Liver (tissue), 9 donors: ENCODE results near the gene RGS7. TPM values are rescaled to one million over a fixed set of nuclear protein-coding genes. Genes with fewer than 3 reads are reported as not detected.

Experiments
- DNase-seq: peaks from one replicate; pipeline ENCODE4 v3.0.0-alpha.2; 2017; ENCODE audit warnings: low spot score
- H3K27ac ChIP-seq, 2 donors: one replicate each; pipeline ENCODE4 v1.7.0; 2013; ENCODE audit warnings: inconsistent platforms in 2 of 2, low read length in 2 of 2, control low read depth in 1 of 2, low read depth in 1 of 2, mild to moderate bottlenecking in 1 of 2
- H3K27me3 ChIP-seq, 4 donors: one replicate each; pipeline versions ENCODE4 v1.6.1 to v1.7.0; 2013; ENCODE audit warnings: low read length in 3 of 4, inconsistent platforms in 1 of 4, mild to moderate bottlenecking in 1 of 4, moderate library complexity in 1 of 4; ENCODE audit not compliant: control insufficient read depth in 4 of 4, insufficient read depth in 4 of 4
- H3K36me3 ChIP-seq, 4 donors: one replicate each; pipeline versions ENCODE4 v1.6.1 to v1.7.0; 2013; ENCODE audit warnings: low read length in 3 of 4, mild to moderate bottlenecking in 3 of 4, low read depth in 1 of 4, moderate library complexity in 1 of 4; ENCODE audit not compliant: control insufficient read depth in 4 of 4, insufficient read depth in 3 of 4
- H3K4me1 ChIP-seq, 4 donors: one replicate each; pipeline versions ENCODE4 v1.6.1 to v1.7.0; 2013; ENCODE audit warnings: low read length in 3 of 4, mild to moderate bottlenecking in 3 of 4, moderate library complexity in 1 of 4; ENCODE audit not compliant: control insufficient read depth in 4 of 4, insufficient read depth in 4 of 4
- H3K4me3 ChIP-seq, 3 donors: one replicate each; pipeline versions ENCODE4 v1.6.1 to v1.7.0; 2013; ENCODE audit warnings: low read length in 3 of 3, control low read depth in 1 of 3, low read depth in 1 of 3, mild to moderate bottlenecking in 1 of 3
- H3K9ac ChIP-seq, 2 donors: one replicate each; pipeline ENCODE4 v1.7.0; 2013; ENCODE audit warnings: low read length in 2 of 2, mild to moderate bottlenecking in 2 of 2, moderate library complexity in 2 of 2, control low read depth in 1 of 2, low read depth in 1 of 2
- H3K9me3 ChIP-seq, 4 donors: one replicate each; pipeline versions ENCODE4 v1.6.1 to v1.7.0; 2013; ENCODE audit warnings: low read length in 3 of 4; ENCODE audit not compliant: control insufficient read depth in 4 of 4
- EGR1 ChIP-seq, 2 donors: IDR thresholded peaks; 2 replicates each; pipeline ENCODE4 v1.6.1; 2016 to 2018; ENCODE audit warnings: antibody characterized with exemption in 2 of 2, low read depth in 2 of 2
- FOXA1 ChIP-seq: IDR thresholded peaks from 2 replicates; pipeline ENCODE4 v1.6.1; 2016; ENCODE audit warnings: antibody characterized with exemption
- FOXA2 ChIP-seq: IDR thresholded peaks from 2 replicates; pipeline ENCODE4 v1.6.1; 2016; ENCODE audit warnings: antibody characterized with exemption
- GABPA ChIP-seq, 2 donors: IDR thresholded peaks in 1 of 2; conservative IDR thresholded peaks in 1 of 2; 2 replicates each; pipeline ENCODE4 v1.6.1; 2016; ENCODE audit warnings: antibody characterized with exemption in 2 of 2, mild to moderate bottlenecking in 1 of 2, moderate library complexity in 1 of 2
- HNF4A ChIP-seq, 2 donors: conservative IDR thresholded peaks; 2 replicates each; pipeline ENCODE4 v1.6.1; 2016; ENCODE audit warnings: antibody characterized with exemption in 2 of 2, mild to moderate bottlenecking in 2 of 2
- HNF4G ChIP-seq: IDR thresholded peaks from 2 replicates; pipeline ENCODE4 v1.6.1; 2016; ENCODE audit warnings: antibody characterized with exemption
- JUND ChIP-seq, 2 donors: IDR thresholded peaks; 2 replicates each; pipeline ENCODE4 v1.6.1; 2016; ENCODE audit warnings: antibody characterized with exemption in 2 of 2
- NR2F2 ChIP-seq: IDR thresholded peaks from 2 replicates; pipeline ENCODE4 v1.6.1; 2016; ENCODE audit warnings: antibody characterized with exemption
- RAD21 ChIP-seq, 2 donors: IDR thresholded peaks; 2 replicates each; pipeline ENCODE4 v1.6.1; 2016; ENCODE audit warnings: antibody characterized with exemption in 2 of 2, mild to moderate bottlenecking in 2 of 2
- RXRA ChIP-seq, 2 donors: IDR thresholded peaks; 2 replicates each; pipeline ENCODE4 v1.6.1; 2017 to 2018; ENCODE audit warnings: antibody characterized with exemption in 2 of 2, mild to moderate bottlenecking in 1 of 2
- SP1 ChIP-seq: IDR thresholded peaks from 2 replicates; pipeline ENCODE4 v1.6.1; 2018; ENCODE audit warnings: antibody characterized with exemption, mild to moderate bottlenecking
- TAF1 ChIP-seq: conservative IDR thresholded peaks from 2 replicates; pipeline ENCODE4 v1.6.1; 2016; ENCODE audit warnings: antibody characterized with exemption, mild to moderate bottlenecking
- YY1 ChIP-seq: IDR thresholded peaks from 2 replicates; pipeline ENCODE4 v1.6.1; 2016; ENCODE audit warnings: antibody characterized with exemption, mild to moderate bottlenecking
- WGBS: extraction: QIAGEN DNeasy Blood & Tissue Kit; methylation state at CpG from one replicate; pipeline ENCODE4 v1.1.7; 2013; 5-methylcytosine and 5-hydroxymethylcytosine counted together
- polyA plus RNA-seq, 2 donors: library from polyadenylated mRNA; stranded (reverse) in 1 of 2; unstranded in 1 of 2; fragments of 200-250 nt in 1 of 2; fragments of >200 nt in 1 of 2; fragmentation: Nextera tagmentation in 1 of 2; extraction: Ambion mirVana in 1 of 2; gene quantifications; one replicate each; pipeline versions ENCODE4 v1.2.1 to v1.2.3, GENCODE V29; 2013 to 2015
- total RNA-seq, 2 donors: library from RNA; depleted of rRNA; stranded (reverse); fragments of >200 nt; gene quantifications; one replicate each; pipeline ENCODE4 v1.2.3, GENCODE V29; 2014
- TF ChIP-seq, protein P1 (sequence below): IDR thresholded peaks from 2 replicates; pipeline ENCODE4 v1.6.1; 2016; ENCODE audit warnings: antibody characterized with exemption, mild to moderate bottlenecking
- TF ChIP-seq, protein P2 (sequence below): IDR thresholded peaks from 2 replicates; pipeline ENCODE4 v1.6.1; 2016; ENCODE audit warnings: antibody characterized with exemption
- TF ChIP-seq, protein P3 (sequence below): IDR thresholded peaks from 2 replicates; pipeline ENCODE4 v1.6.1; 2016; ENCODE audit warnings: antibody characterized with exemption
- TF ChIP-seq, protein P4 (sequence below): fragments of 150-350 bp; IDR thresholded peaks from 2 replicates; pipeline ENCODE4 v1.5.1; 2017; ENCODE audit warnings: improper control_type of control experiment, low read depth, low read length; ENCODE audit not compliant: missing input control
- TF ChIP-seq, protein P5 (sequence below): IDR thresholded peaks from 2 replicates; pipeline ENCODE4 v1.6.1; 2016; ENCODE audit warnings: antibody characterized with exemption
- donor health status: healthy.
- donor health status: healthy.
- donor health status: healthy.
- donor health status: healthy.
- donor health status: healthy.

The RGS7 gene
- total and polyA plus RNA-seq, 4 donors: 0.05 to 0.18 TPM; not detected in 2

DNA sequence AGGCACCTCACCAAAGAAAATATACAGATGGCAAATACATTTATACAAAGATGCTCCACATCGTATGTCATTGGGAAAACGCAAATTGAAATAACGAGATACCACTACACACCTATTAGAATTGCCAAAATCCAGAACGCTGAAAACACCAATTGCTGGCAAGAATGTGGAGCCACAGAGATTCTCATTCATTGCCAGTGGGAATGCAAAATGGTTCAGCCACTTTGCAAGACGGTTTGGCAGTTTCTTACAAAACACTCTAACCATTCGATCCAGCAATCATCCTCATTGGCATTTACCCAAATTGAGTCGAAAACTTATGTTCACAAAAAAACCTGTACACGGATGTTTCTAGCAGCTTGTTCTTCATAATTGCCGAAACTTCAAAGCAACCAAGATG is 521.7 kb downstream of the RGS7 start:
- H3K9me3 ChIP-seq: no peaks in the 10 kb centered on the region
- WGBS: 79% methylated on average over 9 of the region's 9 CpGs

More for the DNA sequence above, 521.7 kb downstream of the RGS7 start:
- H3K4me1 ChIP-seq: no peaks in the 10 kb centered on the region
- no peak for DNase-seq
- H3K27me3 ChIP-seq: peaks cover 0 to 2% (median 0%) of the 10 kb centered on the region in 4 donors
- no peak overlapping the region for H3K9ac ChIP-seq
- H3K27ac ChIP-seq: no peak overlapping the region
- TF ChIP-seq JUND (IDR thresholded peaks at IDR 0.05): no peak
- no peak for TF ChIP-seq GABPA (IDR thresholded peaks at IDR 0.05 in 1 of 2, conservative IDR thresholded peaks at IDR 0.05 in 1 of 2)
- no peak for TF ChIP-seq NR2F2
- TF ChIP-seq RXRA (IDR thresholded peaks at IDR 0.05): no peak
- TF ChIP-seq EGR1 (IDR thresholded peaks at IDR 0.05; ENCODE audit: low read depth in 2 of 2): no peak
- TF ChIP-seq, protein P1, sequence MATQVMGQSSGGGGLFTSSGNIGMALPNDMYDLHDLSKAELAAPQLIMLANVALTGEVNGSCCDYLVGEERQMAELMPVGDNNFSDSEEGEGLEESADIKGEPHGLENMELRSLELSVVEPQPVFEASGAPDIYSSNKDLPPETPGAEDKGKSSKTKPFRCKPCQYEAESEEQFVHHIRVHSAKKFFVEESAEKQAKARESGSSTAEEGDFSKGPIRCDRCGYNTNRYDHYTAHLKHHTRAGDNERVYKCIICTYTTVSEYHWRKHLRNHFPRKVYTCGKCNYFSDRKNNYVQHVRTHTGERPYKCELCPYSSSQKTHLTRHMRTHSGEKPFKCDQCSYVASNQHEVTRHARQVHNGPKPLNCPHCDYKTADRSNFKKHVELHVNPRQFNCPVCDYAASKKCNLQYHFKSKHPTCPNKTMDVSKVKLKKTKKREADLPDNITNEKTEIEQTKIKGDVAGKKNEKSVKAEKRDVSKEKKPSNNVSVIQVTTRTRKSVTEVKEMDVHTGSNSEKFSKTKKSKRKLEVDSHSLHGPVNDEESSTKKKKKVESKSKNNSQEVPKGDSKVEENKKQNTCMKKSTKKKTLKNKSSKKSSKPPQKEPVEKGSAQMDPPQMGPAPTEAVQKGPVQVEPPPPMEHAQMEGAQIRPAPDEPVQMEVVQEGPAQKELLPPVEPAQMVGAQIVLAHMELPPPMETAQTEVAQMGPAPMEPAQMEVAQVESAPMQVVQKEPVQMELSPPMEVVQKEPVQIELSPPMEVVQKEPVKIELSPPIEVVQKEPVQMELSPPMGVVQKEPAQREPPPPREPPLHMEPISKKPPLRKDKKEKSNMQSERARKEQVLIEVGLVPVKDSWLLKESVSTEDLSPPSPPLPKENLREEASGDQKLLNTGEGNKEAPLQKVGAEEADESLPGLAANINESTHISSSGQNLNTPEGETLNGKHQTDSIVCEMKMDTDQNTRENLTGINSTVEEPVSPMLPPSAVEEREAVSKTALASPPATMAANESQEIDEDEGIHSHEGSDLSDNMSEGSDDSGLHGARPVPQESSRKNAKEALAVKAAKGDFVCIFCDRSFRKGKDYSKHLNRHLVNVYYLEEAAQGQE: no peak
- TF ChIP-seq, protein P2, sequence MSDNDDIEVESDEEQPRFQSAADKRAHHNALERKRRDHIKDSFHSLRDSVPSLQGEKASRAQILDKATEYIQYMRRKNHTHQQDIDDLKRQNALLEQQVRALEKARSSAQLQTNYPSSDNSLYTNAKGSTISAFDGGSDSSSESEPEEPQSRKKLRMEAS: no peak
- no peak for TF ChIP-seq FOXA2
- no peak for TF ChIP-seq TAF1
- TF ChIP-seq SP1: no peak
- TF ChIP-seq, protein P3, sequence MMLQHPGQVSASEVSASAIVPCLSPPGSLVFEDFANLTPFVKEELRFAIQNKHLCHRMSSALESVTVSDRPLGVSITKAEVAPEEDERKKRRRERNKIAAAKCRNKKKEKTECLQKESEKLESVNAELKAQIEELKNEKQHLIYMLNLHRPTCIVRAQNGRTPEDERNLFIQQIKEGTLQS: no peak
- no peak for TF ChIP-seq FOXA1
- TF ChIP-seq HNF4A (conservative IDR thresholded peaks at IDR 0.05): no peak
- TF ChIP-seq HNF4G: no peak
- no peak for TF ChIP-seq RAD21 (IDR thresholded peaks at IDR 0.05)
- TF ChIP-seq, protein P4, sequence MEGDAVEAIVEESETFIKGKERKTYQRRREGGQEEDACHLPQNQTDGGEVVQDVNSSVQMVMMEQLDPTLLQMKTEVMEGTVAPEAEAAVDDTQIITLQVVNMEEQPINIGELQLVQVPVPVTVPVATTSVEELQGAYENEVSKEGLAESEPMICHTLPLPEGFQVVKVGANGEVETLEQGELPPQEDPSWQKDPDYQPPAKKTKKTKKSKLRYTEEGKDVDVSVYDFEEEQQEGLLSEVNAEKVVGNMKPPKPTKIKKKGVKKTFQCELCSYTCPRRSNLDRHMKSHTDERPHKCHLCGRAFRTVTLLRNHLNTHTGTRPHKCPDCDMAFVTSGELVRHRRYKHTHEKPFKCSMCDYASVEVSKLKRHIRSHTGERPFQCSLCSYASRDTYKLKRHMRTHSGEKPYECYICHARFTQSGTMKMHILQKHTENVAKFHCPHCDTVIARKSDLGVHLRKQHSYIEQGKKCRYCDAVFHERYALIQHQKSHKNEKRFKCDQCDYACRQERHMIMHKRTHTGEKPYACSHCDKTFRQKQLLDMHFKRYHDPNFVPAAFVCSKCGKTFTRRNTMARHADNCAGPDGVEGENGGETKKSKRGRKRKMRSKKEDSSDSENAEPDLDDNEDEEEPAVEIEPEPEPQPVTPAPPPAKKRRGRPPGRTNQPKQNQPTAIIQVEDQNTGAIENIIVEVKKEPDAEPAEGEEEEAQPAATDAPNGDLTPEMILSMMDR: no peak
- TF ChIP-seq YY1: no peak
- TF ChIP-seq, protein P5, sequence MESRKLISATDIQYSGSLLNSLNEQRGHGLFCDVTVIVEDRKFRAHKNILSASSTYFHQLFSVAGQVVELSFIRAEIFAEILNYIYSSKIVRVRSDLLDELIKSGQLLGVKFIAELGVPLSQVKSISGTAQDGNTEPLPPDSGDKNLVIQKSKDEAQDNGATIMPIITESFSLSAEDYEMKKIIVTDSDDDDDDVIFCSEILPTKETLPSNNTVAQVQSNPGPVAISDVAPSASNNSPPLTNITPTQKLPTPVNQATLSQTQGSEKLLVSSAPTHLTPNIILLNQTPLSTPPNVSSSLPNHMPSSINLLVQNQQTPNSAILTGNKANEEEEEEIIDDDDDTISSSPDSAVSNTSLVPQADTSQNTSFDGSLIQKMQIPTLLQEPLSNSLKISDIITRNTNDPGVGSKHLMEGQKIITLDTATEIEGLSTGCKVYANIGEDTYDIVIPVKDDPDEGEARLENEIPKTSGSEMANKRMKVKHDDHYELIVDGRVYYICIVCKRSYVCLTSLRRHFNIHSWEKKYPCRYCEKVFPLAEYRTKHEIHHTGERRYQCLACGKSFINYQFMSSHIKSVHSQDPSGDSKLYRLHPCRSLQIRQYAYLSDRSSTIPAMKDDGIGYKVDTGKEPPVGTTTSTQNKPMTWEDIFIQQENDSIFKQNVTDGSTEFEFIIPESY: no peak
- no peak overlapping the region for H3K4me3 ChIP-seq
- H3K36me3 ChIP-seq: no peaks in the 10 kb centered on the region
